ENCODE data around the gene HMGN3. TPM values are rescaled to one million over a fixed set of nuclear protein-coding genes. Genes with fewer than 3 reads are reported as not detected.

Gene HMGN3
- total and polyA plus RNA-seq, 2 donors (not counting 3 experiments of a cell fraction or from before 2014, with no cell fraction given) = 40.1 to 75.1 TPM

GRCh38 chr6:79186564-79186963 lies 47.9 kb downstream of the HMGN3 start:
- no peaks in the 10 kb centered on the region for H3K4me1 ChIP-seq (ENCODE audit: control insufficient read depth, extremely low read depth, insufficient read depth, low read length)
- H3K4me2 ChIP-seq (ENCODE audit: insufficient read depth, low read length) = no peak overlapping the region
- no peak for DNase-seq (ENCODE audit: low read depth, low spot score)
- FAIRE-seq = no peak
- POLR2A ChIA-PET = no interaction called here
- no peak overlapping the region for H3K9ac ChIP-seq (replicated peaks; ENCODE audit: extremely low read depth, insufficient read depth, low read length)
- no peak overlapping the region for H2AFZ ChIP-seq (ENCODE audit: low read depth, low read length)
- no peaks in the 10 kb centered on the region for H4K20me1 ChIP-seq (replicated peaks; ENCODE audit: control insufficient read depth, extremely low read depth, insufficient read depth, low read length)
- no peak overlapping the region for H3K4me3 ChIP-seq (replicated peaks in 1 of 3; ENCODE audit: insufficient read depth in 1 of 3, low read depth in 1 of 3, low read length in 3 of 3)
- H3K27me3 ChIP-seq (ENCODE audit: control insufficient read depth in 2 of 2, insufficient read depth in 2 of 2, low read length in 2 of 2) = no peaks in the 10 kb centered on the region
- TF ChIP-seq GATA2 (IDR thresholded peaks at IDR 0.05; ENCODE audit: insufficient read depth, insufficient read length, low read depth, low read length) (no peak), EZH2 (IDR thresholded peaks at IDR 0.05; ENCODE audit: borderline replicate concordance, low read depth, low read length, severe bottlenecking) (no peak), MAX (IDR thresholded peaks at IDR 0.05; ENCODE audit: insufficient read depth, insufficient read length) (no peak)
- CTCF ChIA-PET = no interaction called here
- no peaks in the 10 kb centered on the region for H3K36me3 ChIP-seq (ENCODE audit: control insufficient read depth in 2 of 2, extremely low read depth in 1 of 2, insufficient read depth in 2 of 2, low read length in 2 of 2)
- dilution Hi-C loops (cut with MboI; ENCODE audit: extremely low pct_ligation_motif_present, low sequenced_read_pairs) = no loop called here
- no peaks in the 10 kb centered on the region for H3K9me3 ChIP-seq (replicated peaks; ENCODE audit: control insufficient read depth, insufficient read depth, low read length)
- no TSS peak for BruUV-seq (replicated peaks)
- H3K27ac ChIP-seq (ENCODE audit: insufficient read depth, low read depth, low read length) = no peak overlapping the region
- H3K79me2 ChIP-seq (ENCODE audit: control insufficient read depth, insufficient read depth, low read length) = no peaks in the 10 kb centered on the region
- H3K9me1 ChIP-seq (replicated peaks; ENCODE audit: control insufficient read depth, extremely low read depth, insufficient read depth, low read length) = no peaks in the 10 kb centered on the region
- intact Hi-C loops (cut with micrococcal nuclease) = no loop called here

- H3K9me3 ChIP-seq (replicated peaks; ENCODE audit: control insufficient read depth, insufficient read depth, low read length) = no peaks in the 10 kb centered on the region
- FAIRE-seq = no peak
- H3K4me3 ChIP-seq (replicated peaks in 1 of 3; ENCODE audit: insufficient read depth in 1 of 3, low read depth in 1 of 3, low read length in 3 of 3) = no peak overlapping the region
- H3K4me1 ChIP-seq (ENCODE audit: control insufficient read depth, extremely low read depth, insufficient read depth, low read length) = no peaks in the 10 kb centered on the region
- no peaks in the 10 kb centered on the region for H4K20me1 ChIP-seq (replicated peaks; ENCODE audit: control insufficient read depth, extremely low read depth, insufficient read depth, low read length)
- H2AFZ ChIP-seq (ENCODE audit: low read depth, low read length) = no peak overlapping the region
- intact Hi-C loops (cut with micrococcal nuclease) = no loop called here
- TF ChIP-seq MYC (IDR thresholded peaks at IDR 0.05; ENCODE audit: low read depth, low read length) (no peak), MAX (IDR thresholded peaks at IDR 0.05; ENCODE audit: insufficient read depth, insufficient read length) (no peak), CTCF (IDR thresholded peaks at IDR 0.05; ENCODE audit: extremely low read depth in 1 of 2, insufficient read depth in 1 of 2, low read depth in 1 of 2, low read length in 2 of 2) (no peak), POLR2A (IDR thresholded peaks at IDR 0.05; ENCODE audit: low read depth, low read length) (no peak), FOS (IDR thresholded peaks at IDR 0.05; ENCODE audit: borderline replicate concordance, insufficient read depth, low read length) (no peak), POLR2AphosphoS5 (IDR thresholded peaks at IDR 0.05; ENCODE audit: insufficient read depth, low read depth, low read length) (no peak), EZH2 (IDR thresholded peaks at IDR 0.05; ENCODE audit: borderline replicate concordance, low read depth, low read length, severe bottlenecking) (no peak), GATA2 (IDR thresholded peaks at IDR 0.05; ENCODE audit: insufficient read depth, insufficient read length, low read depth, low read length) (no peak)
- H3K4me2 ChIP-seq (ENCODE audit: insufficient read depth, low read length) = no peak overlapping the region
- no peaks in the 10 kb centered on the region for H3K27me3 ChIP-seq (ENCODE audit: control insufficient read depth in 2 of 2, insufficient read depth in 2 of 2, low read length in 2 of 2)
- H3K9ac ChIP-seq (replicated peaks; ENCODE audit: extremely low read depth, insufficient read depth, low read length) = no peak overlapping the region
- no peak overlapping the region for H3K27ac ChIP-seq (ENCODE audit: insufficient read depth, low read depth, low read length)
- H3K36me3 ChIP-seq (ENCODE audit: control insufficient read depth in 2 of 2, extremely low read depth in 1 of 2, insufficient read depth in 2 of 2, low read length in 2 of 2) = no peaks in the 10 kb centered on the region
- no peak for DNase-seq (ENCODE audit: low read depth, low spot score)
- no peaks in the 10 kb centered on the region for H3K79me2 ChIP-seq (ENCODE audit: control insufficient read depth, insufficient read depth, low read length)
- POLR2A ChIA-PET = no interaction called here
- dilution Hi-C loops (cut with MboI; ENCODE audit: extremely low pct_ligation_motif_present, low sequenced_read_pairs) = no loop called here
- CTCF ChIA-PET = no interaction called here
- no TSS peak for BruUV-seq (replicated peaks)
- no peaks in the 10 kb centered on the region for H3K9me1 ChIP-seq (replicated peaks; ENCODE audit: control insufficient read depth, extremely low read depth, insufficient read depth, low read length)
Measured at GRCh38 chr6:79184641-79185040, 49.8 kb downstream of the HMGN3 start.
